NCI-H2227 (cell line): Measurements from ENCODE around the gene SMCO4.

ENCODE experiments used
- DNase-seq: peaks from one replicate; lab custom pipeline; 2025; ENCODE audit not compliant: unreplicated experiment; lab: John Stamatoyannopoulos, UW

SMCO4 gene

GRCh38 chr11:93510196-93510873 lies 32.9 kb downstream of the SMCO4 start:
- DNase-seq: no peak

DNA sequence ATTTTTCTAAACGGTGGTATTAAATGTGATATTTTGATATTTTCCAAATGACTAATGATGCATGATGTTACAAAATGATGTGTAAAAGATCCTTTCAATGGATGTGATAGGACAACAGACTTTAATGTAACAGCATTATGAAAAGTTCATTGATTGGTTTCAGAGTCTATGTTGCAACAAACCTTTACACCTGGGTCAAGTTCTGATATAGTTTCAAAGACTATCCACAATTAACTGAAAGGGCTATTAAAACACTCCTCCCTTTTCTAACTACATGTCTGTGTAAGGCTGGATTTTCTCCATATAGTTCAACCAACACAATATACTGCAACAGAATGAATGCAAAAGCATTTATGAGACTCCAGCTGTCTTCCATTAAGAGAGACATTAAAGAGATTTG lies 35.7 kb downstream of the SMCO4 start:
- DNase-seq: no peak

DNA sequence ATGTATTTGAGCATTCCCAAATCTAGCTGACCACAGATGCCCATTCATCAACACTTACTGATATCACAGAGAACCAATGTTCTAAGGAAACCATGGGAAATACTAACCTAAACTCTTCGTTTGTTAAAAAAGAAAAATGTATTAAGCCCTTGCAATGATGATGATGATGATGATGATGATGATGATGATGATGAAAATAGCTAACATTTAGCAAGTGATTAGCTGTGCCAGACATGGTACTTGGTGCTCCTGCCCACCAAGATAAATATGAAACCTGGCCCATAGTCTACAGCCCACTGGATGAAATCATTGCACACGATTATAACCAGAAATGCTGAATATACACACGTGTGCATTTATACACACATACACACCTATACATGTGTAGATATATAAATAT lies 37.5 kb downstream of the SMCO4 start:
- DNase-seq: no peak

DNA sequence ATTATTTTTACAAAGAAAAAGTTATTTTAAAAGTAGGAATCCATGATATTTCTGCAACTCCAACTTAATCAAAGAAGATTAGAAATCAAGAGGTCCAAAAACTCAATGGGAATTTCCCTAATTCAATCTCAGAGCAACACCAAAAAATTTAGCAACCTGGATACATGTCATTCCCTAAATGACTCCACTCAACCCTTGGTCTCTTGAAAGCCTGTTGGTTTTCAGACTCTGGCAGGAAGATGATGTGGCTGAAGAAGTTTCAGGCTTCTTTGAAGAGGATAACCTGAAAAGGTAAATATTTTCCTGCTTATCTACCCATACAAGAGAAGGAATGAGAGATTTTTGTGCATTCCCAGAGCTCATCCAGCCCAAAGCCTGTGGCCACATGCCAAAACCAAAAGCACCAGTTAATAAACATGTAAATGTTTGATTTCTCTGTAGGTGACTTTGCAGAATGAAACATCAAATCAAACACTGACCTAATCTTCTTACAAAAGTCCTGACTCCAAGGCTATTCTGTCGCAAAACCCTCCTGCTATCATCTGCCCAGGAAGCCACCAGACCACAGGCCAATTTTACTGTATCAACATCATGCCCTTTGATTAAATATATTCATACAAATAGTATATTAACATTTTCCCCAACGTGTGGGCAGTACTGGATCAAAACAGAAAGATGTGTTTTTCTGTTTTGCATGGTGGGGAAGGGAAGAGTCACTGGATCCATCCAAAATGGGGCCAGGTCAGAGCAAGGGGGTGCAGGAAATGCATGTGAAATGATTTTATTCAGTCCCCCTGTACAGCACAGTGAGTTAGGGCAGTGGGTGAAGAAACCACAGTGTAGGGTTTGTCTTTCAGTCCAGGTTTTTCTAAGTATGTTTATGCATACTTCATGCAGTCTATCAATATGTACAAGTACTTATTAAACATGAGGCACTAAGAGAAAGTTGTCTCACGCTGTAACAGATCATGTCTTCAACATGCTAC lies 38.8 kb downstream of the SMCO4 start:
- DNase-seq: no peak

DNA sequence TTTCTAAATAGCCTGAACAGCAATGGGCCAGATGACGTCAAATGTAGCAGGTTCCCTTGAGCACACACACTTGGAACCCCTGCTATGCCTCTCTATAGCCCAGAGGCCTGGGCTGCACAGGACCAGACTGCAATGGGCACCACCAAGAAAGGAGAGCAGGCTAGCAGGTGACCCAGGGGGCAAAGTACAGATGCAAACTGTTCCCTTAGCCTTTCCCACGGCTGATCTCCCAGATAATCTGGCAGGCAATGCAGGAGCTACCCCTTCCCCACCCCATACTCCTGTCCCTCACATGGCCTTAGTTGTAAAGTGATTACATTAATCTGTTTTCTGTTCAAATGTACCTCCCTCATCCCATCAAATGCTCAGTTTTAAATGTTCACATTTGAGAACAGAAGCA lies 41.3 kb downstream of the SMCO4 start:
- no peak for DNase-seq

DNA sequence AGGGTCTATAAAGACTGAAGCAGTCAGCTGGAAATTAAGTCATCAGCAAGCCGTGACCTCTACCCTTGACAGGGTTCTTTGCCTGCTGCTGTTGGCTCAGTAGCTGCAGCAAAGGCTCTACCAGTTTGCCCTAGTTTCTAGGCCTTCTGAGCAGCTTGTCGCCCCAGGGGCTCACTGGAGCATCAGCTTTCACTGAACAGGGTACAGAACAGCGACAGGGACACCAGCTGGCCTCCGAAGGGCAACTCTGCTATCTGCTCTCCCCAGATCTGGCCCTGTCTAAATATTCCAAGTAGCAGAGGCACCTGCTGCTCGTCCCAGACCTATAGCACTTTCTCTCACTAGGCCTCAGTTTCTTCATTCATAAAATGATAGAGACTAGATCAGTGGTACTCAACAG lies 42.4 kb downstream of the SMCO4 start:
- no peak for DNase-seq

DNA sequence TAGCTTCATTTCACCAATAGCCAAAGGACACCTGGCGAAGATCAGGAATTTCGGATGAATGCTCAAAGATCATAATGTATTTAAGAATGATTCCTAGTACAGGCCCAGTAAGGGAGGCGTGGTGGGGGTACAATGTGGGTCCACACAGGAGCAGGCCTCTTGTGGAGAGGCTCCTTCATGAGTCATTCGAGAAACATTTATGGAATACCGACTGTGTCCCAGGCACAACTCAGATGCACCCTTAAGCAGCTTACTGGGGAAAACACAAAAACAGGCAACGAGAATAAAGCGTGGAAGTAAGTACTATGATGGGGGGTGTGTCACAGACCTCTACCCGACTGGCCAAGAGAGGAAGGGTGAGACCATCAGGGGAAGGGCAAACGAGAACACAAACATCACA lies 44.5 kb downstream of the SMCO4 start:
- no peak for DNase-seq

DNA sequence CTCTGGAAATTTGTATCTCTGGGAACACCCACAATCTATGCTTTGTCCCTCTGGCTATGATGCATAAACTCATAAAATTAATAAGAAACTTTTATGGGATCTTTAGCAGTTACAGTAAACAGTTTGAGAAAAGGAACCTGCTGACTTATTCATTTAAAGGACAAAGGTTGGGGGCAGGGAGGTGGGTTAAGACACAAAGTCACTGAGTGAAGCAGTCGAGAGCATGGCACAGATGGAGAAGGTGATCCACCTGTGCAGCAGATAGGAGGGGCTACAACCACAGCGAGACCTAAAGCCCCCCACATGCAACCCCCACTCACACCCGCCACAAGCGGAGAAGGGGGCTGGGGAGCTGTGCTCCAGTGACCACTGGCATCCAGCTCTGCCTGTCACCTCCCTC lies 45.0 kb downstream of the SMCO4 start:
- no peak for DNase-seq

GRCh38 chr11:93497596-93497995 lies 45.6 kb downstream of the SMCO4 start:
- DNase-seq: no peak

DNA sequence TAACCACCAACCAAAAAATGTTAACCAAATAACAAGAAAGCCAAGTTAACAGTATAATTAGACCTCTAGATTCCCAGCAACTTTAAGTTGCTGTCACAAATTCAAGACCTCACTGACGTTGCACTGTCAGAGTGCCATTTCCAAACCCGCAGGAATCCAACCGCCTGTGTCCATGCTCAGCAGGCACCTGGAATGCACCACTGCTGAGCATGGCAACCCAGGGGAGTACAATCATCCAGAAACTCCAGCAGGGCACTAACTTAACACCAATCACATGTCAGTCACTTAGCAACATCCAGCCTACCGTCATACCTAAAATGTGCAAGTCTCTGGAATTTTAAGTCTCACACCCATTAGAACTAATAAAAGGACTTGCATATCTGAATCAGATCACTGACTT lies 48.8 kb downstream of the SMCO4 start:
- no peak for DNase-seq

GRCh38 chr11:93493252-93493897 lies 49.8 kb downstream of the SMCO4 start:
- no peak for DNase-seq

GRCh38 chr11:93492464-93493251 lies 50.5 kb downstream of the SMCO4 start:
- no peak for DNase-seq

DNA sequence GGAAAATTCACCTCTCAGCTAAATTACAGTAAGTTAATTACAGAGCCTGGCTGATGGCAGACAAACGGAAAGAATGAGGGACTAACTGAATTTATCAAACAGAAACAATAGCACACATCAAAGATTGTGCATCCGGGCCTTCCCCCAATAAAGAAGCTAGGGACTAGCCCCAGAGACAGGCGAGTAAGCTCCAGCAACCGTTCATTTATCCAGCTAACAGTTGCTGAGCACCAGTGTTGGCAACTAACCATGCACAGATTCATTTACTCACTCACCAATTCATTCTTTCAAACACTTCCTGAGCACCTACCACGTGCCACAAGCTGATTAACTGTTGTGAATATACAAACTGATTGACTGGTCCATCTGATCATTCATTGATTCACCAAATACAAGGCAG lies 51.2 kb downstream of the SMCO4 start:
- no peak for DNase-seq

DNA sequence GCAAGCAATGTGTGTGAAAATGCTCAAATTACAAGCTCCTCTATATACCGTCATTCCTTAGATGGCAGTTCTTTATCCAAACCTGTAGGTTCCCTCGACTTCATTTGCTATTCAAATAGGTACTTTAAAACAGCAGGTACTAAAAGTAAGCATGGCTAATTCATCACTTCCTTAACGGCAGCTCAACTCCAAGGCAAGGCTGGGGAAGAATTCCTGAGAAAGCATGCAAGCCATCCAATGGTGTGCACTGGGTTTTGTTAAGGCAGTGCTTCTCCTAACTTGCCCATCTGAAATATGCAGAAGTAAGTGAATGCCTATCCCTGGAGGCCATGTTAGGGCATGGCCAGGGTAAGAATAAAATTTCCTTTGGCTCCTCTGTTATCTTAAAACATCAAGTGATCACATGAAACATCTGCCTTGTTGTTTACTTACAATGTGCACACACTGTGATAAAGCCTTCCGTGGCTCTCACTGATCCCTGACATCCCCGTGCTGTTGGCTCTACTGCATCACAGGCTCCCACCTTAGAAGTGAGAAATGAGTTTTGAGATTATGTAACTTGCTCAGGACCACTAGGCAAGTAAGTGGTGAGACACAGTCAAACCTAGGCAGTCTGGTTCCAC lies 52.1 kb downstream of the SMCO4 start:
- DNase-seq: no peak

DNA sequence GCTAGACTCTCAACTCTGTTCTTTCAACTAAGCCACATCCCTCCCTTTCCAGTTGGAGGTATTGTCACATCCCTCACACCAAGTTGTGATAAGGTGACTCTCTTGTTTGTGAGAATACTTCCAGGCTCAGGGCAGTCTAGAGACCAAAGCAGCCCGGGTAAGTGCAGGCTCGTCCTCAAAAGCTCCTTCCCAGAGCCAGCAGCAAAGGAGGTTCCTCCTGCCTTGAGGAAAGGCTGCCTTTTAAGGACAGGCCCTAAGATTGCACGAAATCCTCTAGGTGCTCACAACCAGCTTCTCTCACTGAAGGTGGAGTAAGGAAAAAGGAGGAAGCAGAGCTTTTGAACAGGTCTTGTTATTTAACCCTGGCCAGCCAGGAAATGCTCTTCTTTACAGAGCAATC lies 53.4 kb downstream of the SMCO4 start:
- DNase-seq: no peak

DNA sequence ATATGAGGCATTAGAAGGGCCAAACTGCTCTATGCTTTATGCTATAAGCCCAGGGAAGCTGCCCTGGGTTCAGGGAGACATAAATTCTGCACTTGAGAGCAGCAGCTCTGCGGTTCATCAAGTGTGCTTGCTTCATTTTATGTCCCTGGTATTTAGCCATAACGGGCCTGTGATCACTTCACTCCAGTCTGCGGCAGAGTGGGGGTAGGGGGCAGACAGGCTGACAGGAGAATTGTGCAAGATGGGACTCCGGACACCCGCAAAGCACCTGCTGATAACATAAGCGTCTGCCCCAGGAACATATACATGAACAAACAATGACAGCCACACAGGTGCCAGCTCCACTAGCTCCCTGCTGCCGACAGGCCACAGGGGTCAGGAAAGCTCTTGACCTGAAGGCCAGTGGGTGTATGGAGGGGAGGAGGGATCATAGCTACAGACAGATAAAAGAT lies 56.1 kb downstream of the SMCO4 start:
- DNase-seq: peak; percentile 23

- no peak for DNase-seq
These were observed 57.2 kb downstream of the SMCO4 start for GRCh38 chr11:93485983-93486382.

DNA sequence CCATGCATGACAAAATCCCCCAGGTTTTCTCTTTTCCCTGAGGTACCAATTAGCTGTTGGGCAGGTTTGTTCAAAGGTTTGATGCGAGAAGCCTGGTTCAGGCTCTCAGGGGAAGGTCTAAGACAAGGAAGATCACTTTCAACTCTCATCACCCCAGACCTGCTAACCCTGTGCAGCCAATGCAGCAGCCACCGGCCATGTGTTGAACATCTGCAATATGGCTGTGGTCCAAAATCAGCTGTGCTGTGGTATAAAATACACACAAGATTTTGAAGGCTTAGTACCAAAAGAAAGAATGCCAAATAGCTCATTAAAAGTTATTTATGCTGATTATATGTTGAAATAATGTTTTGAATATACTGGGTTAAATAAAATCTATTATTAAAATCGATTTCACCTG lies 58.5 kb downstream of the SMCO4 start:
- DNase-seq: no peak

- DNase-seq: no peak
These were observed 60.6 kb downstream of the SMCO4 start for GRCh38 chr11:93482556-93482955.

GRCh38 chr11:93481696-93482095 lies 61.5 kb downstream of the SMCO4 start:
- DNase-seq: no peak

DNA sequence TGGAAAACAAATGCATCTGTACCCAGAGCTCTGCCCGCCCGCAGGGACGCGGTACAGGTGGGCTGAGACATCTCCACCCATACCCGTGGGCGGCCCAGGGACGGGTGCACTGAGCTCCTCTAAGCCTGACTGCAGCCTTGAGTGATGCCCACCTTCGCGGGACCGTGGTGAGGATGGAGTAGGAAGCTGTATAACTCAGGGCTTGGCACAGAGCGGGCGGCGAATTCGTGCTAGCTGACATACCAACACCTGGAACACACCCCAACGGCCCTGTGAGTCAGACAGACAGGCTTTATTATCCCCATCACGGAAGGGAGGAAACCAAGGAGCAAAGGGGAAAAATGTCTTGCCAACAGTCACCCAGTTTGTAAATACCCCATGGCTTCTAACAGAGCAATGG lies 61.9 kb downstream of the SMCO4 start:
- no peak for DNase-seq
